ENCODE results near the gene INSIG2.

DNA sequence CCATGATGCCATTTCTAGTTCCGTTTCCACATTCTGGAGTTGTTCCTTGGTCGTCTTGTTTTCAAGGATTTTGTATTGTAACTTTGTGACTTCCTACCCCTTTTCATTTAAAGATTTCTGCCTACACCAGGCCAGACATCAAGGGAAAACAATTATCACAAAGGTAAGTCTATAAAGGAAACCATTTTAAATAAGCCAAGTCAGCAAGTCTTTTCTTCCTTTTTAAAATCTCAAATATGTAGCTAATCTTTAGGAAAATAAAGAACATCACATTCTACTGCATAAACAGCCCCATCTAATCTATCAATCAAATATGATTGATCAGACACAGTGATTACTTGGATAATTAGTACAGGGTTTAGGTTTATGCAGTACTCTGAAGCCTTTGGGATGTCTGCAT, 35.8 kb upstream of the INSIG2 start:
- no peak for TF ChIP-seq POLR2A (IDR thresholded peaks at IDR 0.05)
- TF ChIP-seq, protein P1, sequence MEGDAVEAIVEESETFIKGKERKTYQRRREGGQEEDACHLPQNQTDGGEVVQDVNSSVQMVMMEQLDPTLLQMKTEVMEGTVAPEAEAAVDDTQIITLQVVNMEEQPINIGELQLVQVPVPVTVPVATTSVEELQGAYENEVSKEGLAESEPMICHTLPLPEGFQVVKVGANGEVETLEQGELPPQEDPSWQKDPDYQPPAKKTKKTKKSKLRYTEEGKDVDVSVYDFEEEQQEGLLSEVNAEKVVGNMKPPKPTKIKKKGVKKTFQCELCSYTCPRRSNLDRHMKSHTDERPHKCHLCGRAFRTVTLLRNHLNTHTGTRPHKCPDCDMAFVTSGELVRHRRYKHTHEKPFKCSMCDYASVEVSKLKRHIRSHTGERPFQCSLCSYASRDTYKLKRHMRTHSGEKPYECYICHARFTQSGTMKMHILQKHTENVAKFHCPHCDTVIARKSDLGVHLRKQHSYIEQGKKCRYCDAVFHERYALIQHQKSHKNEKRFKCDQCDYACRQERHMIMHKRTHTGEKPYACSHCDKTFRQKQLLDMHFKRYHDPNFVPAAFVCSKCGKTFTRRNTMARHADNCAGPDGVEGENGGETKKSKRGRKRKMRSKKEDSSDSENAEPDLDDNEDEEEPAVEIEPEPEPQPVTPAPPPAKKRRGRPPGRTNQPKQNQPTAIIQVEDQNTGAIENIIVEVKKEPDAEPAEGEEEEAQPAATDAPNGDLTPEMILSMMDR (IDR thresholded peaks at IDR 0.05) = no peak
